ENCODE measurements around the gene STARD7. TPM values are rescaled to one million over a fixed set of nuclear protein-coding genes. Genes with fewer than 3 reads are reported as not detected.

The STARD7 gene
- total RNA-seq, 1 experiment from 2014 or later: 119 TPM

DNA sequence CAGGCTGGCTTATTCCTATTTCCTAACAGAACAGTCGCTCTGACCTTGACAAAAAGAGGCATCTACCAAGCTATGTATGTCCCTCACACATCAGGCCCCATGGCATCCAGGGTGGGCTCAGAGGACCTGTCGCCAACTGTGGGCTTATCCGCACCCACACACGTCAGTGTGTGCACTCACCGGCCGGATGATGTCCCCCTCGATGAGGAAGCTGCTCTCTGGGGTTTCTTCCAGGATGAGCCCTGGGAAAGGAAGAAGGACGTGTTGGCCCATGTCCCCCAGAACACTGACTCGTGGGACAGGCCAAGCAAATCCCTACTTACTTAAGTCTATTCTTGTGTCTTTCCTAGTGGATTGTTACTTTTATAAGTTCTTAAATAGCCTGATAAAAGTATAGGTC lies 73.5 kb downstream of the STARD7 start:
- TF ChIP-seq, protein P1, sequence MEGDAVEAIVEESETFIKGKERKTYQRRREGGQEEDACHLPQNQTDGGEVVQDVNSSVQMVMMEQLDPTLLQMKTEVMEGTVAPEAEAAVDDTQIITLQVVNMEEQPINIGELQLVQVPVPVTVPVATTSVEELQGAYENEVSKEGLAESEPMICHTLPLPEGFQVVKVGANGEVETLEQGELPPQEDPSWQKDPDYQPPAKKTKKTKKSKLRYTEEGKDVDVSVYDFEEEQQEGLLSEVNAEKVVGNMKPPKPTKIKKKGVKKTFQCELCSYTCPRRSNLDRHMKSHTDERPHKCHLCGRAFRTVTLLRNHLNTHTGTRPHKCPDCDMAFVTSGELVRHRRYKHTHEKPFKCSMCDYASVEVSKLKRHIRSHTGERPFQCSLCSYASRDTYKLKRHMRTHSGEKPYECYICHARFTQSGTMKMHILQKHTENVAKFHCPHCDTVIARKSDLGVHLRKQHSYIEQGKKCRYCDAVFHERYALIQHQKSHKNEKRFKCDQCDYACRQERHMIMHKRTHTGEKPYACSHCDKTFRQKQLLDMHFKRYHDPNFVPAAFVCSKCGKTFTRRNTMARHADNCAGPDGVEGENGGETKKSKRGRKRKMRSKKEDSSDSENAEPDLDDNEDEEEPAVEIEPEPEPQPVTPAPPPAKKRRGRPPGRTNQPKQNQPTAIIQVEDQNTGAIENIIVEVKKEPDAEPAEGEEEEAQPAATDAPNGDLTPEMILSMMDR (IDR thresholded peaks at IDR 0.05; ENCODE audit: unreplicated experiment): no peak
- BruUV-seq (replicated peaks): no TSS peak
- no peak overlapping the region for H3K27ac Mint-ChIP-seq (ENCODE audit: unreplicated experiment)
- DNase-seq: no peak
- peaks cover 65% of the 10 kb centered on the region for H3K27me3 Mint-ChIP-seq (ENCODE audit: unreplicated experiment)
- intact Hi-C loops (cut with micrococcal nuclease; ENCODE audit: unreplicated experiment): loop anchor here (10.0 kb wide), 1 partner anchor 130 kb away; the partner anchor contains the start of genes CIAO1 and TMEM127
- H3K36me3 Mint-ChIP-seq (ENCODE audit: insufficient read depth, unreplicated experiment): peaks cover 5% of the 10 kb centered on the region
- no peak overlapping the region for H3K4me3 Mint-ChIP-seq (ENCODE audit: low read depth, unreplicated experiment)
- H3K4me1 Mint-ChIP-seq (ENCODE audit: low read depth, unreplicated experiment): no peaks in the 10 kb centered on the region
- CTCF ChIA-PET: no interaction called here
- no peaks in the 10 kb centered on the region for H3K9me3 Mint-ChIP-seq (ENCODE audit: low read depth, unreplicated experiment)

Other genes with a start within 250 kb of the STARD7 start
- gene ANKRD36C, start 217.0 kb downstream of the STARD7 start, total RNA-seq (2022): 29.0 and 41.9 TPM in 2 replicates
- not detected in 2 replicates for gene GPAT2, start 173.9 kb downstream of the STARD7 start, total RNA-seq (2022)
- 0.22 TPM in 1 of 2 replicates, not detected in the other for gene ADRA2B, start 92.3 kb downstream of the STARD7 start, total RNA-seq (2022)
- not detected in 2 replicates for gene ASTL, start 70.3 kb downstream of the STARD7 start, total RNA-seq (2022)
- gene DUSP2, start 63.4 kb downstream of the STARD7 start, total RNA-seq (2022): 4.1 and 5.9 TPM in 2 replicates
- gene TMEM127, start 57.2 kb upstream of the STARD7 start, total RNA-seq (2022): 50.7 and 53.2 TPM in 2 replicates
- gene CIAO1, start 57.4 kb upstream of the STARD7 start, total RNA-seq (2022): 75.7 and 85.9 TPM in 2 replicates
- 140 and 143 TPM in 2 replicates for gene SNRNP200, start 96.7 kb upstream of the STARD7 start, total RNA-seq (2022)
- gene ITPRIPL1, start 116.5 kb upstream of the STARD7 start, total RNA-seq (2022): 1.2 and 1.7 TPM in 2 replicates
- 39.7 and 47.3 TPM in 2 replicates for gene NCAPH, start 126.9 kb upstream of the STARD7 start, total RNA-seq (2022)

Measured in Calu3 (cell line).